Epithelial cell of esophagus (primary cell): ENCODE data around the gene ATP11A.

ENCODE experiments used
- DNase-seq: peaks from one replicate; pipeline ENCODE4 v3.0.0; 2010; ENCODE audit warnings: low read depth
- H3K4me3 ChIP-seq: 2 replicates; pipeline ENCODE4 v1.5.1; 2011; ENCODE audit warnings: mild to moderate bottlenecking, low read length, control low read depth
- CTCF ChIP-seq: IDR thresholded peaks from 2 replicates; pipeline ENCODE4 v1.5.1; 2011; ENCODE audit warnings: low read depth, mild to moderate bottlenecking, low read length, control low read depth, inconsistent platforms; ENCODE audit not compliant: insufficient read depth; ENCODE audit errors: missing control alignments

The ATP11A gene

DNA sequence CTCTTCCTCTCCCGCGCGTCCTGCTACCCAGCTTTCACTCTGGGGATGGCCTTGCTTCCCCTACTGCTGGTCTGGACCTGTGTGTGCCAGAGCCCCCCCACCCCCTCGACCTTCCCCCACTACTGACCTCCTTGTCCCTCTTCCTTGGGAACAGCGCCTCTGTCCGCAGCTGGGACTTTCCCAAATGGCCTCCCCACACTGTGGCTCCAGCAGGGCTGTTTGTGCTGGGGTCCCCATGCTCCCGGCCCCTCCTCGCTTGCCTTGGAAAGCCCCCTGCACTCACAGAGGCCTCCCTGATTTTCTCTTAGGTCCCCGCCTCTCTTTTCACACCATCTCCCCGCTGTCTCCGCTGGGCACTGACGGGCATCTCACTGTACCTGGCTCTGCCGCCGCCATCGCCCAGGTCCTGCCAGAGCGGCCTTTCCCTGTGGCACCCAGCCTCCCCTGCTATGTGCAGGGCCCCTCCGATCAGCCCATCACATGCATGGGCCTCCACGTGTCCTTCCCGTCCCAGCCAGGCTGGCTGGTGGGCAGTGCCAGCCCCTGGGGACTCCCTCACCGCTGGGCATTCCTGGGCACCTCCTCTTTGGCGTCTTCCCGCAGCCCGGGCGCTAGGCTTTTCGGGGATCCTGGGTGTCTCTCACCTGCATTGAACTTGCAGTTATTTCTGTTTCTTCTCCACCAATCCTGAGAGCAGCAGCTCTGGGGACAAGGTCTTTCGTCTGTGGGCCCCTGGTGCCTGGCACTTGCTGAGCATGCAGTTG is 118.7 kb downstream of the ATP11A start:
- DNase-seq: no peak
- H3K4me3 ChIP-seq: no peak overlapping the region
- TF ChIP-seq CTCF: no peak

GRCh38 chr13:112809332-112810315 is 119.8 kb downstream of the ATP11A start:
- no peak for DNase-seq
- no peak for TF ChIP-seq CTCF
- H3K4me3 ChIP-seq: no peak overlapping the region

GRCh38 chr13:112810608-112811007 is 120.8 kb downstream of the ATP11A start:
- no peak for DNase-seq
- no peak overlapping the region for H3K4me3 ChIP-seq
- no peak for TF ChIP-seq CTCF

DNA sequence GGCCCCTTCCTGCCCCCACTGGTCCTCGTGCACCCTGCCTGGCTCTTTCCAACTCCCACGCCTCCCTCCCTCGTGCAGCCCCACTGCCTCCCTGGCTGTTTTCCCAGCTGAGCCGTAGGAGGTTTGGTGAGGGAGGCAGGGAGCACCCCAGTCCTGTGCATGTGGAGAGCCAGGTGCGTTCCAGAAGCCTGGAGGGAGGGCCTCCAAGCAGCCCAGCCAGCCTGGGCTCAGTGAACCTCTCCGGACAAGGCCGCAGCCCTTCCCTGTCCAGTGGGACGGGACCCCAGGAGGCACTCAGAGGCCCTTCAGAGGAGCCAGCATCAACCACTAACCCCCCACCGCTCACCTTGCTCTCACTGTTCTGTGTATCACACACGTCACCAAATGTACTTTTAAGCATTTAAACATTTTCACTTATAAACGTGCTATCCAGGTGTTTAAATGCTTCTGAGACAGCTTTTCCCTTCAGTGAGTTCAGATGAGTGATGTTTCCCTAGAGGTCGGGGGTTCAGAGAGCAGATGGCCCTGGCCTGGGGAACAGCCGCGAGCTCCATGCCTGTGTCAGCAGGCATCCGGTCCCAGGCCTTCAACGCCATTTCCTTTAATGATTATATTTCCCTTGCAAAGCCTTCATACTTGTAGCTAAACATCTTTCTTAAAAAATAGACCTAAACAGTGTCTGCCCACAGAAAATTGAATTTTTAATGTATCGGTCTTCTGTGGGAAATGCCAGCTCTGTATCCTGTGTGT is 122.6 kb downstream of the ATP11A start:
- H3K4me3 ChIP-seq: no peak overlapping the region
- no peak for TF ChIP-seq CTCF
- DNase-seq: no peak

- no peak overlapping the region for H3K4me3 ChIP-seq
- DNase-seq: no peak
- no peak for TF ChIP-seq CTCF
Observed at GRCh38 chr13:112813552-112813951, 123.7 kb downstream of the ATP11A start.

- no peak for TF ChIP-seq CTCF
- H3K4me3 ChIP-seq: no peak overlapping the region
- DNase-seq: peak; percentile 13
Observed at GRCh38 chr13:112814905-112815585, 125.2 kb downstream of the ATP11A start.
